IPS-18a (cell line): ENCODE data around the gene NHEJ1.
A peak's percentile ranks its signal among the peaks of the same experiment; 100 is the strongest.
"Not testable (repeated sequence)": the region's sequence is repeated elsewhere in the genome, so short reads cannot be mapped to it uniquely, and the experiment has no call there.

ENCODE experiments used
- H3K27ac ChIP-seq: one replicate; pipeline ENCODE4 v1.5.1; 2013; ENCODE audit warnings: low read length
- H3K27me3 ChIP-seq: one replicate; pipeline ENCODE4 v1.6.1; 2013; ENCODE audit warnings: mild to moderate bottlenecking, low read length; ENCODE audit not compliant: control insufficient read depth, insufficient read depth
- H3K36me3 ChIP-seq: one replicate; pipeline ENCODE4 v1.6.1; 2013; ENCODE audit warnings: low read depth, low read length; ENCODE audit not compliant: control insufficient read depth
- H3K4me1 ChIP-seq: one replicate; pipeline ENCODE4 v1.6.1; 2013; ENCODE audit warnings: low read depth, low read length; ENCODE audit not compliant: control insufficient read depth
- H3K4me3 ChIP-seq: one replicate; pipeline ENCODE4 v1.5.1; 2013; ENCODE audit warnings: low read length
- H3K9ac ChIP-seq: one replicate; pipeline ENCODE4 v1.6.1; 2013; ENCODE audit warnings: mild to moderate bottlenecking, low read length, moderate library complexity
- H3K9me3 ChIP-seq: one replicate; pipeline ENCODE4 v1.6.1; 2013; ENCODE audit warnings: low read depth, low read length; ENCODE audit not compliant: control insufficient read depth

Gene NHEJ1, protein sequence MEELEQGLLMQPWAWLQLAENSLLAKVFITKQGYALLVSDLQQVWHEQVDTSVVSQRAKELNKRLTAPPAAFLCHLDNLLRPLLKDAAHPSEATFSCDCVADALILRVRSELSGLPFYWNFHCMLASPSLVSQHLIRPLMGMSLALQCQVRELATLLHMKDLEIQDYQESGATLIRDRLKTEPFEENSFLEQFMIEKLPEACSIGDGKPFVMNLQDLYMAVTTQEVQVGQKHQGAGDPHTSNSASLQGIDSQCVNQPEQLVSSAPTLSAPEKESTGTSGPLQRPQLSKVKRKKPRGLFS

DNA sequence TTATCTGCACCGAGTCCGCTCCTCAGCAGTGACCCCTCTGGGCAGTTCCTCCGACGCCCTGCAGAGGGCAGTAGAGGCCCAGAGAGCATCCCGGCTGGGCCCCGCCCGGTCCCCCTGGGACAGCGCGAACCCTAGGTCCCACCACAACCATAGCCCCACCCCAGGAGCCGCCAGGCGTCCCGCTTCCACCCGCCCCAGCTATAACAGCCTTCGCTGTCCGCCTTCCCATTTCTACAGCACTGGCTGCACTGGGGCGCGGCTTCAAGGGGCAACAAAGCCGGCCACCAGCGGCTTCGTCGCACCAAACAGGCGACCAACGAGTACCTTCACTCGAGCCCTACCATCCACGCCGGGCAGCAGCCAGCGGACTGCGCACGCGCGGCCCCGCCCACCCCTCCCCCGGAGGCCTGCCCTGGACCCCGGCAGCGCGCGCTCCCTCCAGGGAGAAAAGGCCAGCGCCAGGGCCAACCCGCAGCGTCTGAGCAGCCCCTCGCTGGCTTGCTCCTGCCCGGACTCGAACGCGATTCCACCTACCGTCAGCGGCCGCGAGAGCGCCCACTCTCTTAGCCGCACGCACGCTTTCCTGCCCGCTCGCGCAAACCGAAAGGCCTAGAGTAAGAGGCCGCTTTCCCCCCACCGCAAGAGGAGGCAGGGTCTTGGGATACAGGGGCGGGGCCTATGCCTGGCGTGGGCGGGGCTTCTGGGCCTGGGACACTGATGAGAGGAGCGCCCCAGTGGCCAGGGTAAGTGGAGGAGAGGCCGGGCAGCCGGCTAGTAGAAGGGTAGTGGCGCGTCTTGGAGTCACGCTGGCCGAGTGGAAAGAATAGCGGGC, at the start of gene NHEJ1:
Gene NHEJ1, minus strand, starts transcription at position 630 of the 832 bp plus-strand sequence. CDS start 2,453 bp downstream, outside the sequence.
- Histone ChIP-seq H3K9me3 (no peaks in the 10 kb centered on the region), H3K4me1 (peaks cover 9% of the 10 kb centered on the region), H3K27ac (no peak within 1 kb of the TSS), H3K4me3 (peak within 1 kb of the TSS; percentile 67), H3K27me3 (no peaks in the 10 kb centered on the region), H3K9ac (peak within 1 kb of the TSS; percentile 59), H3K36me3 (peaks cover 5% of the 10 kb centered on the region)

DNA sequence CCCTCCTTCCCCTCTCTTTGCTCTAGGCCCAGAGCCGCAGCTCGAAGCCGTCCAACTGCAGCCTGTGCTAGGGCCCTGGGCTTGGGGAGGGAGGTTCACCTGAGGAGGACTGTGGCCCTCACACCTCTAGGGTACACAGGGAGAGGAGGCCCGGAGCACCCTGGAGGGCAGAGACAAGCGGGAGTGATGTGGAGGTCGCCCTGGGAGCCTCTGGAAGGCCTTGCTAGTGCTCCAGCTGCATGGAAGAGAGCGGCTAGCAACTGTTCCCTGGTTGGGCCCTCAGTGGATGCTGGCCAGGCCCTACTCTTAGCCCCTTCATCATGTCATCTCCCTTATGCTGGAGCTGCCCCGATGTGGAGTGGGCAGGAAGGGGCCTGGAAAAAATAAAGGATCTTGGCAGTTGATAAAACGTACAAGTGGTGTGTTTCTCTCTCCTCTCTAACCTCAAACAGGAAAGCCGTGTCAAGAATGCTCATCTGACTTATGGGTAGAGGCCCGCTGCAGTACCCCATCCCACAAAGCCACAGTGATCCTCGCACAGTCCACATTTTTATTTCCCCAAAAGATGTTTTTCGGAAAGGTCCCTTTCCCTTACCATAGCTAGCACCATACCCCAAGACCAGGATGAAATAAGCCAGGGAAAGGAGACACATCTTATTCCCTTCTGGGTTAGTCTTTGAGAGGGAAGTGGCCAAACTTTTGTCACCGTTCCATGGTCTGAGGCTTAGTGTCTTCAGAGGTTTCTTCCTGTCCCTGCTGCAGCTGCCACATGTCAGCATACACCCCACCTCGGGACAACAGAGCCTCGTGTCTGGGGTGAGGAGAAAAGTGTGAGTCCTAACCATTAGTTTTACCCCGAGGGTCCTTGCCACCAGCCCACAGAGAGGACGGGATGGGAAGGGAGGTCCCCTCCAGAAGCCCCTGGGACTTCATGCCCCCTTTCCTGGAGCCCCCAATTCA, 48.9 kb upstream of the NHEJ1 start:
- Histone ChIP-seq H3K9ac (no peak overlapping the region), H3K9me3 (no peaks in the 10 kb centered on the region), H3K4me3 (no peak overlapping the region), H3K27me3 (no peaks in the 10 kb centered on the region), H3K27ac (no peak overlapping the region), H3K36me3 (peaks cover 43% of the 10 kb centered on the region), H3K4me1 (peaks cover 3% of the 10 kb centered on the region)

DNA sequence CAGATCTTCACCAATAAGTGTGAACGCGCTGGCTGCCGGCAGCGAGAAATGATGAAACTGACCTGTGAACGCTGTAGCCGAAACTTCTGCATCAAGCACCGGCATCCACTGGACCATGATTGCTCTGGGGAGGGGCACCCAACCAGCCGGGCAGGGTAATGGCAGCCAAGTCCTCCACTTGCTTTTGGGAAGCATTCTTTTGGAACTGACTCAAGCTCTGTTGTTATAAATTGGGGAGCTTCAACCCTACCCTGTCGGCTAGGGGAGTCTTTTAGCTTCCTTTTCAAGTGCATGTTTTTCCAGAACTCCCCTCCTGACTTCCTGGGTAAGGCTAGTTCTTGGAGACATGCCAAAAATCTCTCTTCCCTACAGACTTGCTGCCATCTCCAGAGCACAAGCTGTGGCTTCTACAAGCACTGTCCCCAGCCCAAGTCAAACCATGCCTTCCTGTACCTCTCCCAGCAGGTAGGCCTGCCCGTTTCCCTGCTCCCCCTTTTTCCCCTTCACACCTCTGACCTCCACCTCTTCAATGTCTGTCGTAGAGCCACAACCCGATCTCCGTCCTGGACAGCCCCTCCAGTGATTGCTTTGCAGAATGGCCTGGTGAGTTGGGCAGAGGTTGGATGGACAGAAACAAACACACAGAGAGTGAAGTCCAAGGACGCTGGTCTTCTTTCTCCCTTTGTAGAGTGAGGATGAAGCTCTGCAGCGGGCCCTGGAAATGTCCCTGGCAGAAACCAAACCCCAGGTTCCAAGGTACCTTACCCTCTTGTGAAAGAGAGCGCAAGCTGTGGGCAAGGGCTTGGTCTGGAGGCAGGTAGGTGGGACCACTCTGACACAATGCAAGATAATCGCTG, 47.5 kb upstream of the NHEJ1 start:
- H3K9ac ChIP-seq, result no peak overlapping the region
- H3K36me3 ChIP-seq, result peaks cover 30% of the 10 kb centered on the region
- H3K27ac ChIP-seq, result no peak overlapping the region
- peaks cover 3% of the 10 kb centered on the region for H3K4me1 ChIP-seq
- H3K27me3 ChIP-seq, result no peaks in the 10 kb centered on the region
- no peaks in the 10 kb centered on the region for H3K9me3 ChIP-seq
- H3K4me3 ChIP-seq, result no peak overlapping the region

DNA sequence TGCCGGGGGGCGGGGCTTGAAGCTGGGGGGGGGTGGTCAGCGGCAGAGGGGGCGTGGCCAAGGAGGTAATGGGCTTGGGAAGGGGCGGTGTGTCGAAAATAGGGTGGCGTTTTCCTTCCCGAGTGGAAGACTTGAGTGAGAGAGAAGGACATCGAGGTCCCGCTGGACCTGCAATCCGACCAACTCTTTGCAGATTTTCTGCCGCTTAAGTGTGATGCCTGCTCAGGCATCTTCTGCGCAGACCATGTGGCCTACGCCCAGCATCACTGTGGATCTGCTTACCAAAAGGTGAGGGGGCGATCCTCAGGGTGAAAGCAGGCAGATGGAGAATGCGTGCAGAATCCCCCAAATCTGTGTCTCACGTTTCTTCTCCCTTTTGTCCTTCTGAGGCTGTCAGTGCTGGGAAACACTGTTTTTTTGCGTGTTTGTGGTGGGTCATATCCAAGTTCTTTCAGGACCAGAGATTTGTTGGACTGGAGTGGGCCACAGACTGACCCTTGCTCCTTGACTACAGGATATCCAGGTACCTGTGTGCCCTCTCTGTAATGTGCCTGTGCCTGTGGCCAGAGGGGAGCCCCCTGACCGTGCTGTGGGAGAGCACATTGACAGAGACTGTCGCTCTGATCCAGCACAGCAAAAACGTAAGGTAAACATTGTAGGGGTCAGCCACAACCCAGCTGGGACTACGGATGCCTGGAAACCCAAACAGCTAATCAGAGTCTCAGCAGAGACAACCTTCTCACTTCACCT, 46.7 kb upstream of the NHEJ1 start:
- H3K9ac ChIP-seq, result peak overlapping the region; percentile 10
- peaks cover 3% of the 10 kb centered on the region for H3K4me1 ChIP-seq
- peaks cover 26% of the 10 kb centered on the region for H3K36me3 ChIP-seq
- H3K27ac ChIP-seq, result no peak overlapping the region
- H3K9me3 ChIP-seq, result no peaks in the 10 kb centered on the region
- no peaks in the 10 kb centered on the region for H3K27me3 ChIP-seq
- peak overlapping the region; percentile 71 for H3K4me3 ChIP-seq

DNA sequence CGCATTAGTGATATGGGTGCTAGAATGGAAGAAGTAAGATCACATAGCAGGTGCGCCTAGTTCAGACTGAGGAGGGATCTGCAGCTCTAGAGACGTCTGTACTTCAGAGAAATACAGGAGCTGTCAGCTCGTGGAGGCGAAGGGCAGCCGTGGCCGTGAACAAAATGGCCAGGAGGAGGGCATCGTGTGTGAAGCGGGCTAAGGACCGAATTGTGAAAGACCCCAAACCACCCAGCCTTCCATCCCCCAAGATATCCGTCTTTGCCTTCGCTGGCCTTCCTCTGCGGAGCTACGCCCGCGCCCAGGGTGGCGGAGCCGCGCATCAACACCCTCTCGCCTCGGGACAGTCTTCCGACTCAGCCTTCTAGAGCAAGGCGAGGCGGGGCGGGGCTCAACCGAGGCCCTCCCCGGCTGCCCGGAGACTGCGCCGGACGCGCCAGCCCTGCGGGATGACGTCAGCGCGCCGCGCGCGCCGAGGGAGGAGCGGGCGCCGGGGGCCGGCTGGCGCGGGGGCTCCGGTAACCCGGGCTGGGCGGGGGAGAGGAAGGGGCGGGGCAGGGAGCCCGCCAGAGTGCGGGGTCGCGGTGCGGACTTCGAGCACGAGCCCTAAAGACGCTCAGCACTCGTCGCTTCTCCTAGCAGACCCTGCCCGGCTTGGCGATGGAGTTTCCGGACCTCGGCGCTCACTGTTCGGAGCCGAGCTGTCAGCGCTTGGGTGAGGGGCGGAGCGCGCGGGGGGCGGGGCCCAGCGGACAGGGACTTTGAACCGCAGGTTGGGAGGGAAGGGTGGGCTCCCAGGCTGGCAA, 45.9 kb upstream of the NHEJ1 start, which contains the start of gene ZFAND2B:
Gene ZFAND2B, plus strand, starts transcription at position 455 of the 806 bp plus-strand sequence. Its CDS starts 206 bp downstream, at position 661.
- Histone ChIP-seq H3K4me3 (peak within 1 kb of the TSS; percentile 71), H3K4me1 (peaks cover 3% of the 10 kb centered on the region), H3K9me3 (no peaks in the 10 kb centered on the region), H3K9ac (peak within 1 kb of the TSS; percentile 29), H3K27me3 (no peaks in the 10 kb centered on the region), H3K36me3 (peaks cover 26% of the 10 kb centered on the region), H3K27ac (no peak within 1 kb of the TSS)

DNA sequence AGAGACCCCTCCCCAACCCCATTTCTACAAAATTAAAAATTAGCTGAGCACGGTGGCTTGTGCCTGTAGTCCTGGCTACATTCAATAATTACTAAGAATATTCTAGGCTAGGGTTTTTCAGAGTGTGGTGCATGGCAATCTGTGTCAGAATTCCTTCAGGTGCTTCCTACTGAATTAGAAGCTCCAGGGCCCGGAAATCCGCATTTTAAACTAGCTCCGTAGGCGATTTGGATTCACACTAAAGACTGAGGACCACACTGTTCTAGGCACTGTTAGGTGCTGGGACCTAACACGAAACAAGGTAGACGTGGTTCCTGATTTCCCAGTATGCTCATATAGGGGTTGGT, 45.3 kb upstream of the NHEJ1 start:
- Histone ChIP-seq H3K27me3 (no peaks in the 10 kb centered on the region), H3K4me1 (peaks cover 3% of the 10 kb centered on the region), H3K27ac (no peak overlapping the region), H3K36me3 (peaks cover 23% of the 10 kb centered on the region), H3K9me3 (no peaks in the 10 kb centered on the region), H3K9ac (peak overlapping the region; percentile 29), H3K4me3 (peak overlapping the region; percentile 71)

DNA sequence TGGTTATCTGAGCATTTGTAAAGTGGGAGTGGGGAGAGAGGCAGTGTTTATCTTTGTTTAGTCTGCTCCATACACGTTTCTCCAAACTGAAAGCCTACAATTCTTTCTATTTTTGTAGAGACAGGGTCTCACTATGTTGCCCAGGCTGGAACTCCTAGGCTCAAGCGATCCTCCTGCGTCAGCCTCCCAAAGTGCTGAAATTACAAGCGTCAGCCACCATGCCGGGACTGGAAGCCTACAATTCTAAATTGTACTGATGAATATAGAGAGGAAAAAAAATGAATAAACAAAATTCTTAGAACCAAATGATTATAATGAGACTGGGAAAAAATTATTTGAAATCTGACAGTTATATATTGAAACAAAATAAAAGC, 44.5 kb upstream of the NHEJ1 start:
- no peak overlapping the region for H3K4me3 ChIP-seq
- H3K4me1 ChIP-seq, result peaks cover 3% of the 10 kb centered on the region
- no peaks in the 10 kb centered on the region for H3K27me3 ChIP-seq
- H3K36me3 ChIP-seq, result peaks cover 15% of the 10 kb centered on the region
- H3K9me3 ChIP-seq, result no peaks in the 10 kb centered on the region
- H3K27ac ChIP-seq, result no peak overlapping the region
- H3K9ac ChIP-seq, result no peak overlapping the region

DNA sequence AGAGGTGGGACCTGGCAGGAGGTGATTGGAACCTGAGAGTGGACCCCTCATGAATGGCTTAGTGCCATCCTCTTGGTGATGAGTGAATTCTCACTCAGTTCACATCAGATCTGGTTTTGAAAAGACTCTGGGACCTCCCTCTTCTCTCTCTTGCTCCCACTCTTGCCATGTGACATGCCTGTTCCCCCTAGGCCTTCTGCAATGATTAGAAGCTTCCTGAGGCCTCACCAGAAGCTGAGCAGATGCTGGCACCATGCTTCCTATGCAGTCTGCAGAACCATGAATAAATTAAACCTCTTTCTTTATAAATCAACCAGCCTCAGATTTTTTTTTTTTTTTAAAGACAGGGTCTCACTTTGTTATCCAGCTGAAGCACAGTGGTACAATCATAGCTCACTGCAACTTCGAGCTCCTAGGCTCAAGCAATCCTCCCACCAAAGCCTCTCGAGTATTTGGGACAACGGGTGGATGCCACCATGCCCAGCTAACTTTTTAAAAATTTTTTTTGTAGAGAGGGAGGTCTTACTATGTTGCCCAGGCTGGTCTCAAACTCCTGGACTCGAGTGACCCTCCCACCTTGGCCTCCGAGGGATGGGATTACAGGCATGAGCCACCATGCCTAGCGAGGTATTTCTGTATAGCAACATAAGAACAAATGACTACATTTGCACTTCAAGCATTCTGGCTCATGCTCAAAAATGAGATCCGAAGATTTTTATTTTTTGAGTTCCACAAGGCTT, 44.0 kb upstream of the NHEJ1 start:
- Histone ChIP-seq H3K36me3 (peaks cover 10% of the 10 kb centered on the region), H3K9ac (no peak overlapping the region), H3K27ac (no peak overlapping the region), H3K9me3 (no peaks in the 10 kb centered on the region), H3K4me3 (no peak overlapping the region), H3K27me3 (no peaks in the 10 kb centered on the region), H3K4me1 (peaks cover 3% of the 10 kb centered on the region)

DNA sequence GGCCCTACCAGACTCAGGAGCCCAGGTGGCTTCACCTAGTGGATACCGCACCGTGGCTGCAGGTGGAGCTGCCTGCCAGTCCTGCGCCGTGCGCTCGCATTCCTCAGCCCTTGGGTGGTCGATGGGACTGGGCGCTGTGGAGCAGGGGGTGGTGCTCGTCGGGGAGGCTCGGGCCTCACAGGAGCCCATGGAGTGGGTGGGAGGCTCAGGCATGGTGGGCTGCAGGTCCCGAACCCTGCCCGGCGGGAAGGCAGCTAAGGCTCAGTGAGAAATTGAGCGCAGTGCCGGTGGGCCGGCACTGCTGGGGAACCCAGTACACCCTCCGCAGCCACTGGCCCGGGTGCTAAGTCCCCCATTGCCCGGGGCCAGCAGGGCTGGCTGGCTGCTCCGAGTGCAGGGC, 40.7 kb upstream of the NHEJ1 start:
- H3K36me3 ChIP-seq, H3K9ac ChIP-seq, H3K27ac ChIP-seq: not testable (repeated sequence)

More for the DNA sequence above, 40.7 kb upstream of the NHEJ1 start:
- not testable (repeated sequence) for H3K9me3 ChIP-seq, H3K4me1 ChIP-seq, H3K4me3 ChIP-seq, H3K27me3 ChIP-seq
